NCI-H510A (cell line): ENCODE results near the gene DNAJA2.
"Not testable (repeated sequence)": the region's sequence is repeated elsewhere in the genome, so short reads cannot be mapped to it uniquely, and the experiment has no call there.

Source experiments
- DNase-seq: peaks from one replicate; lab custom pipeline; 2025; lab: John Stamatoyannopoulos, UW

The DNAJA2 gene

DNA sequence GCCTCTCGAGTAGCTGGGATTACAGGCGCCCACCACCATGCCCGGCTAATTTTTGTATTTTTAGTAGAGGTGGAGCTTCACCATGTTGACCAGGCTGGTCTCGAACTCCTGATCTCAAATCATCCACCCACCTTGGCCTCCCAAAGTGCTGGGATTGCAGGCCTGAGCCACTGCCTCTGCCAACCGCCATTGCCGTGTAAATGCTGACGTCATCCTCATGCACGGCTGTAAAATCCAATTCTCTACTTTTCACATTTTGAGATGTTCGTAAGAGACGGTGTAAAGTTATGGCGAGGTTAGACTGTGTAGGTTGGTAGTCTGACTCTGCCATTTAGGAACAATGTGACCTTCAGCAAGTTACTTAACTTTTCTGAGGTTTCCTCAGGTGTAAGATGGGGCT lies 1.7 kb upstream of the DNAJA2 start:
- no peak for DNase-seq

DNA sequence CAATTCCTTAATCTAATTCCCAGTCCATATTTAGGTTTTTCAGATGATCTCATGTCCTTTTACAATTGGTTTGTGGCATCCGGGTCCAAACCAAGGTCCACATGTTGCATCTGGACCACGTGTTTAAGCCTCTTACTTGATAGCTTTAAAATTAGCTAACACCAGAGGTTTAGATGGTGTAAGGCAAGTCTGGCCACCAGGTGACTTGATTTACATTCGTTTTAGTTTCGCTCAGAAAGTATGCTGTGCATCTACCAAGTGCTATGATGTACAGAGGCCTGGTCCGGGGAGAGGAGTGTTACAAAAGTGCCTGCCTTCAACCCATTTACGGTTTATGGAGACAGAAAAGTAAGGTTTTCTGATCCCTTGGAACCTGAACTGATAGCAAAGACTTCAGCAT lies 878 bp upstream of the DNAJA2 start:
- DNase-seq: peak; percentile 8

DNA sequence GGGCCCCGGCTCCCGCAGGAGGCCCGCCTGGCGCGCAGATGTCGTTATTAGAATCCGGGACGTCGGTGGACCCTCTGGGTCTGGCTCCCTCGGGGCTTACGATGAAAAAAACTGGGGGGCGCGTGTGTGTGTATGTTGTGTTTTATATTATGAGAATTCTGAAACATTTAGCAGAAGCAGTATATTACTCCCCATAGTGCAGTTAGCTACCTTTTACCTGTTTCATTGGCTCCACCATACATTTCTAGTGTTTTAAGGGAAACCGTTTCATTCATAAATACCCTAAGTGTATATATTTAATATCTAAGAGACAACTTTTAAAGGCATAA lies 486 bp upstream of the DNAJA2 start:
- DNase-seq: no peak

DNA sequence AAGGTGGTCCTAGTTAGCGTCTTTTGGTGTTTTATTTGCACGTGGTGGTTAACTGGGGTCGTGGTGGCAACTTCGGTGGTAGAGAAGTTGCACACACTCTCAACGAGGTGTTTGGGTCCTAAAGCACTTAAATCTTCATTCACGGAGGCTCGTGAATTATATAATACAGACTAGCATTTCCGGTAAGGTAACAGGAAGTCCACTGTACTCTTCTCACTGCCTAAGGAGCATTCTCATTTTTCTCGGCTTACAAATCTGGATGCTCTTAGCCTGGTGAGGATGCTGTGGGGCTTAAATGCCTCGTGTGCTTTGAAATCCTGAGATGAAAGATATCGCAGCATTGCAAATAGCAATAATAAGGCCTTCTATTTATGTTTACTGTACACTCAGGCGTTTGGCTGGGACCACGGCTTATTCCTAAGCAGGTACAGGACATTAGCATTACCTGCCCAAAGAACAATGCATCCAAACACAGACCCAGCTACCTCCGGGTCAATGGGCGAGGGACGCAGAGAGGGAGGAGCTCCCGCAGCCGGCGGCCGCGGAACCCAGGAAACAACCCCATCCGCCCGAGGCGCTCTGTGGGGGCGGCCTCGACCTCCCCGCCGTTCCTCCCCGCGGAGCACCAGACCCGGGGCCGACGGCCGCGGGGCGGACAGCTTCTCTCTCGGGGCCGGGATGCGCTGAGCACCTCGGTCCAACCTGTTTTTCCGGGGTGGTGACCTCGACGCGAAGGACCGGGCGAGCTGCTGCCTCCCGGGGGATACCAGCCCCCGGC lies 856 bp downstream of the DNAJA2 start:
- peak; percentile 43 for DNase-seq

- DNase-seq: no peak
These were observed 2.2 kb downstream of the DNAJA2 start for GRCh38 chr16:46971271-46971670.

DNA sequence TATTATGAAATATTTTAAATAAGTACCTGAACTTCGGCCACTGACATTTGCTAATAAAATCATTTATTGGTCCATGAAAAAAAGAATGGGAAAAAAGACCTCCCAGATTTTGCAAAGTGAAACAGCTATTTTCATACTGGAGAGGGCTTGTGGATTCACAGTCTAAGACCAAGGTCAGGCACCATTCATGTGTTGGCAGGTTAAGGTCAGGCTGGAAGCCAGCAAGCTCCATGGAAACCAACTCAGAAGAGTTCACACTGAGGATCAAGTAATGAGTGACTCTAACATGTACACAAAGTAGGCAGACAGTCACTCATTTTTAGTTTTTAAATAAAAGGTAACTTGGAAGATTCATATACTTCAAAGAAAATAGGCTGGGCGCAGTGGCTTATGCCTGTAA lies 3.4 kb downstream of the DNAJA2 start:
- DNase-seq: no peak

- no peak for DNase-seq
These were observed 5.4 kb downstream of the DNAJA2 start for GRCh38 chr16:46968063-46968435.

DNA sequence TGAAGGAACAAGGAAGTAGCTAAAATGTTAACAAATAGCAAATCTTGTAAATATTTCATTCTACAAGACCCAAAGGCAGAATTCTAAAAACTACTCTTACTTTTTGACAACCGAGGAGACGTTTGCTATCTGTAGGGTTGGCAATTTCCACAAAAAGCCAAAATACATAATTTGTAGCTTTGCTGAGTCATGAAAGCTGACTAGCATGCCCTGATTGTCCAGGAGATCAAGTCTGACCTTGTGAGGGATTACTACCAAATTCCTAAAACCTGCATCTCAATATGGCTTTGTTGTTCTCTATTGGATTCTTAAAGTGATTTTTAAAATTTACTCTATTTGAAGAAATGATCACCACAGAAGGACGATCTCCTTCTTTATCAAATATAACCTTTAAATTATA lies 10.8 kb downstream of the DNAJA2 start:
- no peak for DNase-seq

GRCh38 chr16:46961373-46962353 lies 11.8 kb downstream of the DNAJA2 start:
- no peak for DNase-seq

DNA sequence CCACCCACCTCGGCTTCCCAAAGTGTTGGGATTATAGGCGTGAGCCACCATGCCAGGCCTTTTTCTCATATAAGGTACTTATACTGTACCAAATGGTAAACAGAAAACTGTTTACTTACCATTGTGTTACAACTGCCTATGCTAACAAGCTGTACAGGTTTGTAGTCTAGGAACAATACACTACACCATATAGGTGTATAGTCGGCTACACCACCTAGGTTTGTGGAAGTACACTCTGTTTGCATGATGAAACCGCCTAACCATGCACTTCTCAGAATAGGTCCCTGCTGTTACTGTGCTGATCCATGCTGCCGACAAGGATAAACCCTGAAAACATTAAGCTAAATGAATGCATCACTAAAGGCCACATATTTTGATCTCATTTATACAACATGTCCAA lies 18.9 kb downstream of the DNAJA2 start:
- DNase-seq: no peak

- no peak for DNase-seq
These were observed 23.5 kb downstream of the DNAJA2 start for GRCh38 chr16:46950009-46950408.

DNA sequence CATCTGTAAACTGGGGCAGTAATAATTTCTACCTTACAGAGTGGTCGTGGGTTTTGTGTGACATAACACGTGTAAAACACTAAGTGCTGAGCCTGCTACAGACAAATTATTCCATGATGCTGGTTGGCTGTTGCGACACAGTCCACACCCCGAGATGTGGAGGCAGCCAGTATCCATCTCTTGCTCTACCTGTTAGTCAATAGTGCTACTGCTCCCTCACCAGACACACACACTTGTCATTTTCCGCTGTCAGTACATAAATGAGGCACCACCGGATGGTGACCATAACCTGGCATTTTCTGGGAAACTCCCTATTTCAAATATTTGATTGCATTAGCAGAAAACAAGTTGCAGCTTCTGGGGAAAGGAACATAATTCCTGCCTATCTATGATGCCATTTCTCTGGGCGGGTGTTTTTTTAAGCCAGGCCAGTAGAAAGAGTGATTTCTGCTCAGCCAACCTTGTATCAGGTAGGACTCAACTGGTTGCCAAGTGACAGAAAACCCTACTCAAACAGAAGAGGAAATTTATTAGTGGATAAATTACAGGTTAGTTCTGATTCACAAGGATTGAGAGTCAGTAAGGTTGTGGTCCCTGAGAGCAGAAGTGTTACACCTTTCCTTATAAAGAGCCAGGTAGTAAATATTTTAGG lies 24.1 kb downstream of the DNAJA2 start:
- DNase-seq: no peak

DNA sequence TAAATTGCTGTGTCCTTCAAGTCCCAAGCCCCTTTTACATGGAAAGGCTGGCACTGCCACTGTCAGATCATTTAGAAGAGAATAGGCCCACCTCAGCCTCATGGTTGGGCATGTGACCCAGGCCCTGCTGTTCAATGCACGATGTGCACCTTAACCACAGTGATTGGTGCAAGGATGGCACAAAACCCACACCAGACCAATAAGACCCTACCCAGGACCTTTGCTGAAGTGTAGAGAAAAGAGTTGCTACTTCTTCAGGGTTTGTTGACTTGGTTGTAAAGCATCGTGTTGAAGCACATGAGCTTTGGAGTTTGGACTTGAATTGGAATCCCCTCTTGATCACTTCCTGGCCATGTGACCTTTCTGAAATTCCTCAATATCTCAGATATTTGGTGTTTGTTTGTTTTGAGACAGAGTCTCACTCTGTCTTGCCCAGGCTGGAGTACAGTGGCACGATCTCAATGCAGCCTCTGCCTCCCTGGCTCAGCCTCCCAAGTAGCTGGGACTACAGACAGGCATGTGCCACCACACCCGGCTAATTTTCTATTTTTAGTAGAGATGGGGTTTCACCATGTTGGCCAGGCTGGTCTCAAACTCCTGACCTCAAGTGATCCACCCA lies 24.8 kb downstream of the DNAJA2 start:
- DNase-seq: no peak

DNA sequence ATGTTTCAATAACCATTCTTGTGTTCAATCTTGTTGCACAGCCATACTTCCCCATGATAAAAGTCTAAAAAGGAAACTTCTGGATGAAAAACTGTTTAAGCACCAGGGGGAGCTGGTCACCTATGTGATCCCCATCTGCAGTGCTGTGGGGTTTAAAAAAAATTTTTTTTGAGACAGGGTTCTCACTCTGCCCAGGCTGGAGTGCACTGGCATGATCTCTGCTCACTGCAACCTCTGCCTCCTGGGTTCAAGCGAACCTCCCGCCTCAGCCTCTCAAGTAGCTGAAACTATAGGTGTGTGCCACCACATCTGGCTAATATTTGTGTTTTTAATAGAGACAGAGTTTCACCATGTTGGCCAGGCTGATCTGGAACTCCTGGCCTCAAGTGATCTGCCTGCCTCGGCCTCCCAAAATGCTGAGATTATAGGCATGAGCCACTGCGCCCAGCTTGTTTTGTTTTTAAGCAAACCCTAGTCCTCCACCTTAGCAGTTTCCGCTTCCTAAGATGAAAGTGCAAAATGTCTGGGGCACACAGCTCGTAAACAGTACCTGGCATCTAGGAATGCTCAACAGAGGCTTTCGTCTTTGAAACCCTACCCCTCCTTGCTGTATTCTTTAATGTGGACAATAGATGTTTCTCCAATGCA lies 25.4 kb downstream of the DNAJA2 start:
- DNase-seq: no peak

DNA sequence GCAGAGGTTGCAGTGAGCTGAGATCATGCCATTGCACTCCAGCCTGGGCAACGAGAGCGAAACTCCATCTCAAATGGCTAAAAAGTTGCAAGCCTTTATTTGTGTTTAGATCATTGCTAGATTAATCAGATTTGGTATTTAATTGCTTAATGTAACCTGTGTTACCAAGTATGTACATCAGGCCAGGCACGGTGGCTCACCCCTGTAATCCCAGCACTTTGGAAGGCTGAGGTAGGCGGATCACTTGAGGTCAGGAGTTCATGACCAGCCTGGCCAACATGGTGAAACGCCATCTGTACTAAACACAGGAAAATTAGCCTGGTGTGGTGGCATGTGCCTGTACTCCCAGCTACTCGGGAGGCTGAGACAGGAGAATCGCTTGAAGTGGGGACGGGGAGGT lies 28.8 kb downstream of the DNAJA2 start:
- DNase-seq: not testable (repeated sequence)

DNA sequence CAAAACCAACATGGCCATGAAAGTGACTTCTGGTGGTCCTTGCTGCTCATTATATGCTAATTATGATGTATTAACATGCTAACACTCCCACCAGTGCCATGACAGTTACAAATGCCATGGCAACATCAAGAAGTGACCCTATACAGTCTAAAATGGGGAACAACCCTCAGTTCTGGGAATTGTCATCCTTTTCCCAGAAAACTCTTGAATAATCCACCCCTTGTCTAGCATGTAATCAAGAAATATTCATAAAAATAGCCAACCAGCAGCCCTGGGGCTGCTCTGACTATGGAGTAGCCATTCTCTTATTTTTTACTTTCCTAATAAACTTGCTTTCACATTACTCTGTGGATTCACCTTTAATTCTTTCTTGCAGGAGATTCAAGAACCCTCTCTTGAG lies 35.9 kb downstream of the DNAJA2 start:
- DNase-seq: no peak

DNA sequence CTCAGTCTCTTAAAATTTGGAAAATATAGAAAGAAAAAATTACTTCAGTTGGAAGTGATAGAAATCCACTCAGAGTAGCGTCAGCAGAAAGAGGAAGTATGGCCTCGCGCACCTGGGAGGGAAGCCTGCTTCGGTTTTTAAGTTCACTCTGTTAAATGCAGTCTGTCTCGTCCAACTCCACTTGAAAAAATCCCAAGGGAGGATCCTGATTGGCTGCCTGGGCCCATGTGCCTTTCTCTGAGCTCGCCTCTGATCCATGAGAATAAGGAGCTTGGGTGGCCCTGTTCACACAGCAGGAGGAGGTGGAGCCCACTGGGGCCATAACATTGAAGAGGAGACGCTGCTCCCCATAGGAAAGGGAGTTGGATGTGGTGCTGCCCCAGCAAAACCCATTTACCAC lies 40.7 kb downstream of the DNAJA2 start:
- no peak for DNase-seq

GRCh38 chr16:46930861-46931260 lies 42.6 kb downstream of the DNAJA2 start:
- no peak for DNase-seq

DNA sequence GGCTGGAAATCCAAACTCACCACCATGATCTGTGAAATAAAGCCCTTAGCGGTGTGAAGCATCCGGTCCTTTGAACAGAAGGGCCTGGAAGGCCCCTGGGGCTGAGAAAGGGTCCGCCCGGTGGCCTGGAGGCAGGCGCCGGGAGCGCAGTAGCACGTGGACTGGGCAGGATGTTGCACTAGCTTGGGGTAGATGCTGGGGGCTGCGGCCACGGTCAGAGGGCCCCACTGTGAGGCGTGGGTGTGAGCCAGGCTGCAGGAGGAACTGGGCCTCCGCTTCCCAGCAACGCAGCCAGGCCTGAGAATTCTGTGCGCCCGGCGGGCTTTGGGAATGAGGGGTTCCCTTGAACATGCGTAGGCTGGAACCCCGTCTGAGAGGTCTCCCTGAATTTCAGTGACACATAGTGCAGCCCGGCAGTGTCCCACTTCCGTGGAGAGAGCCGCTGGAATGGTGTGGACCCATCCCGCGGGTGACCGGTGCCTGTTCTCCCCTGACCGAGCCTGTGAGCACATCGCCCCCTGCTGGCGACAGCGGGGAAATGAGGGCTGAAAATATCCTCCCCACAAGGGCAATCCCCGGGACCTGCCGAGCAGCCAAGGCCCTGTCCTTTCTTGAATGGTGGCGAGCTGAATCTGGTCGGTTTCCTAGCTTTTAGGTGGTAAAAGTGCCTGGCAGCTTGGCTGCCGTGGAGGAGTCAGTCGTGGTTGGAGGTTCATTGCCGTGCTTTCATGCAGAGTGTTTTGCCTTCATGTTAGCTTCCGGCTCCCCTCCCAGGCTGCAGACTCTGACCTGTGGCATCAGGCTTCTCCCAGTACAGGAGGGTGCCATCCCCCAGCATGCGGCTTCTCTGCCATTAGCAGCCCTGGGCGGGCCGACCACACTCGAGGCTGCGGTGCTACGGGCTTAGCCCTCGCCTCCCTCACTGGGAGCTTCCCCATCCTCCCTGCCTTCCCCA lies 43.8 kb downstream of the DNAJA2 start:
- no peak for DNase-seq

DNA sequence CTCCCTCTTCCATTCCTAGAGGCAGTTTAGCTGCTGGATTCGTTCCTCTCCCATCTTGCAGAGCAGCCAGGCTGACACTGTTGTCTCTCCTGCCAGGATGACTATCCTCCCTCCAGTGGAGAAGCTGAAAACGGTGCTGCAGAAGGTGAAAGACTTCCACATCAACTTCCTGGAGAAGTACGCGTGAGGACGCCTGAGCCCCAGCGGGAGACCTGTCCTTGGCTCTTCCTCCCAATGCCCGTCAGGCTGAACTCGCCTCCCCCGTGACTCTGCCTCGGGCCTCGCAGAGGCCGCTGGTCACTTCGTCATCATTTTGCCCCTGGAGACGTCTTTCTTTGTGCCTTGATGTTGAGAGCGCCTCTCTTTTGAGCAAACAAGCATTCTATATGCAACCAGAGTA lies 44.7 kb downstream of the DNAJA2 start:
- no peak for DNase-seq

- DNase-seq: no peak
These were observed 46.2 kb downstream of the DNAJA2 start for GRCh38 chr16:46927273-46927672.
